Esophagus muscularis mucosa (tissue), 4 donors: ENCODE data around the gene E4F1. TPM values are rescaled to one million over a fixed set of nuclear protein-coding genes. Genes with fewer than 3 reads are reported as not detected.
"Not testable (repeated sequence)": the region's sequence is repeated elsewhere in the genome, so short reads cannot be mapped to it uniquely, and the experiment has no call there.

Experiments used
- DNase-seq: peaks from one replicate; pipeline ENCODE4 v3.0.0-alpha.2; 2017; ENCODE audit errors: extremely low spot score
- H3K27ac ChIP-seq, 4 donors: fragments of 200-600 bp; sonication (generic); replicated peaks in 1 of 4; 1 replicate in 3 of 4; 2 replicates in 1 of 4; pipeline ENCODE4 v1.5.1; 2016 to 2019; ENCODE audit warnings: mild to moderate bottlenecking in 1 of 4
- H3K27me3 ChIP-seq, 4 donors: fragments of 200-600 bp; sonication (generic); one replicate each; pipeline versions ENCODE4 v1.5.1 to v1.6.0; 2016 to 2019
- H3K36me3 ChIP-seq, 4 donors: fragments of 200-600 bp; sonication (generic); one replicate each; pipeline ENCODE4 v1.5.1; 2016 to 2019
- H3K4me1 ChIP-seq, 4 donors: fragments of 200-600 bp; sonication (generic); one replicate each; pipeline ENCODE4 v1.5.1; 2016 to 2019
- H3K4me3 ChIP-seq, 4 donors: fragments of 200-600 bp; sonication (generic); 1 replicate in 2 of 4; 2 replicates in 2 of 4; pipeline ENCODE4 v1.5.1; 2016 to 2019; ENCODE audit warnings: mild to moderate bottlenecking in 4 of 4, moderate library complexity in 1 of 4
- H3K9me3 ChIP-seq, 4 donors: fragments of 200-600 bp; sonication (generic); 1 replicate in 3 of 4; 2 replicates in 1 of 4; pipeline ENCODE4 v1.5.1; 2016 to 2019
- CTCF ChIP-seq, 3 experiments: fragments of 200-600 bp in 2 of 3; fragments of 450-650 bp in 1 of 3; sonication (generic) in 2 of 3; IDR thresholded peaks; one replicate each; pipeline ENCODE4 v1.5.1; 2017 to 2019; ENCODE audit warnings: antibody characterized with exemption in 3 of 3, mild to moderate bottlenecking in 2 of 3, moderate library complexity in 1 of 3
- EP300 ChIP-seq: sonication (generic); formaldehyde crosslinking; IDR thresholded peaks from one replicate; pipeline ENCODE4 v1.6.1; 2017; ENCODE audit warnings: antibody characterized with exemption
- POLR2A ChIP-seq: fragments of 450-650 bp; IDR thresholded peaks from one replicate; pipeline ENCODE4 v1.6.1; 2017; ENCODE audit warnings: antibody characterized with exemption, moderate library complexity, mild to moderate bottlenecking, low read depth
- POLR2AphosphoS5 ChIP-seq, 2 donors: sonication (generic); formaldehyde crosslinking; IDR thresholded peaks; one replicate each; pipeline ENCODE4 v1.6.1; 2017; ENCODE audit warnings: antibody characterized with exemption in 2 of 2
- WGBS: methylation state at CpG from one replicate; pipeline ENCODE4 v1.1.5; 2018; 5-methylcytosine and 5-hydroxymethylcytosine counted together
- intact Hi-C: fragments of 100-400 bp; cut with DNase I; formaldehyde crosslinking; loops from one replicate; pipeline ENCODE4 v1.15.1; 2023
- total RNA-seq, 4 donors: library from RNA; depleted of rRNA; stranded (reverse); fragments of >200 nt; gene quantifications; one replicate each; pipeline versions ENCODE4 v1.1.0 to v1.2.1, GENCODE V29; 2016

E4F1 gene
- total RNA-seq, 4 donors from 2014 or later = 19.1 to 39.7 (median 28.5) TPM

DNA sequence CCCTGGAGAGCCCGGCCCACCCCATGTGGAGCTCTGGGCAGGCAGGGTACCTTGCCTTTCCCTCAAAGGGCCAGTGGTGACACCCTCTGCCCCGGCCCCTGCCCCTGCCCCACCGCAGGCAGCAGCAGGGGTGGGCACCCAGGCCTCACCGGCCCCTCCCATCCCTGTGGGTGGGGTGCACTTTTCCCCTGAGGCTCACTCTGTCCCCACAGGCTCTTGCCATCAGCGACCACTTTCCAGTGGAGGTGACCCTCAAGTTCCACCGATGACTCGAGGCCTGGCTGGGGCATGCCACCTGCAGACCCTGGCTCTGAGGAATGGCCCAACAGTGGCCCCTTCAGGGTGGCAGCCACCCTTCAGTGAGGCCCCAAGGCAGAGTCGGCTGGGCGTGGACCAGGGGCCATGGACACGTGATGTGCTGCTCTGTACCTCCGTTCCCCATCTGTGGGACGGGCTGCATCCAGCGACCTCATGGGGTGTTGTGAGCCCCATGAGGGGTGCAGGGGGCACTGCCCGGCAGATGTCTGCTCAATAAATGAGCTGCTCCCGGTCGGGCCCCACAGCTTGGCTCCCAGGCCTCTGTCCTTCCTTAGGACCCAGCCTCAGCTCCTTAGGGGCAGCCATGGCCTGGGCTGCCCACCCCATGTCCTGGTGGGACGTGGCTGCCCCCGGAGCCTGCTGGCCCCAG is 14.9 kb downstream of the E4F1 start:
- Histone ChIP-seq H3K9me3 (no peaks in the 10 kb centered on the region), H3K4me1 (peaks cover 21 to 34% (median 30%) of the 10 kb centered on the region in 4 donors), H3K36me3 (peaks cover 40 to 68% (median 64%) of the 10 kb centered on the region in 4 donors), H3K4me3 (no peak overlapping the region), H3K27me3 (peaks cover 9 to 49% (median 17%) of the 10 kb centered on the region in 4 donors), H3K27ac (no peak overlapping the region)
- no peak for DNase-seq
- WGBS = 43% methylated on average over 9 of the region's 18 CpGs
- TF ChIP-seq POLR2A (no peak), POLR2AphosphoS5 (IDR thresholded peaks at IDR 0.05) (no peak), CTCF (IDR thresholded peaks at IDR 0.05) (no peak), EP300 (no peak)
- intact Hi-C loops = no loop called here

GRCh38 chr16:2238838-2239675 is 15.7 kb downstream of the E4F1 start:
- Histone ChIP-seq H3K4me1 (peaks cover 21 to 34% (median 30%) of the 10 kb centered on the region in 4 donors), H3K27me3 (peaks cover 9 to 42% (median 16%) of the 10 kb centered on the region in 4 donors), H3K36me3 (peaks cover 37 to 68% (median 64%) of the 10 kb centered on the region in 4 donors), H3K4me3 (no peak overlapping the region), H3K9me3 (no peaks in the 10 kb centered on the region), H3K27ac (peak overlapping the region in 1 of 4 donors; percentile 34)
- TF ChIP-seq EP300 (no peak), POLR2AphosphoS5 (IDR thresholded peaks at IDR 0.05) (no peak), POLR2A (no peak), CTCF (IDR thresholded peaks at IDR 0.05) (no peak)
- DNase-seq = no peak
- intact Hi-C loops = no loop called here
- WGBS = 88% methylated on average over 8 of the region's 15 CpGs

- H3K36me3 ChIP-seq = peaks cover 37 to 68% (median 64%) of the 10 kb centered on the region in 4 donors
- H3K4me3 ChIP-seq, DNase-seq, H3K9me3 ChIP-seq, H3K27ac ChIP-seq, intact Hi-C loops: not testable (repeated sequence)
- H3K4me1 ChIP-seq = peaks cover 21 to 34% (median 30%) of the 10 kb centered on the region in 4 donors
- H3K27me3 ChIP-seq = peaks cover 9 to 29% (median 14%) of the 10 kb centered on the region in 4 donors
- WGBS = 76% methylated on average over 9 of the region's 9 CpGs
Observed at GRCh38 chr16:2240331-2240730, 16.9 kb downstream of the E4F1 start.

- H3K27me3 ChIP-seq = peaks cover 0 to 6% (median 1%) of the 10 kb centered on the region in 4 donors
- H3K9me3 ChIP-seq = no peaks in the 10 kb centered on the region
- no peak overlapping the region for H3K27ac ChIP-seq
- TF ChIP-seq CTCF (IDR thresholded peaks at IDR 0.05) (no peak), EP300 (no peak), POLR2AphosphoS5 (IDR thresholded peaks at IDR 0.05) (no peak), POLR2A (no peak)
- intact Hi-C loops = no loop called here
- peaks cover 42 to 79% (median 76%) of the 10 kb centered on the region in 4 donors for H3K36me3 ChIP-seq
- no peak overlapping the region for H3K4me3 ChIP-seq
- peaks cover 5 to 14% (median 10%) of the 10 kb centered on the region in 4 donors for H3K4me1 ChIP-seq
- no peak for DNase-seq
- 74% methylated on average over 6 of the region's 11 CpGs for WGBS
Observed at GRCh38 chr16:2242598-2242997, 19.2 kb downstream of the E4F1 start.

- Histone ChIP-seq H3K4me3 (no peak overlapping the region), H3K9me3 (no peaks in the 10 kb centered on the region), H3K4me1 (peaks cover under 1 to 9% (median 5%) of the 10 kb centered on the region in 4 donors), H3K36me3 (peaks cover 42 to 79% (median 76%) of the 10 kb centered on the region in 4 donors), H3K27me3 (peaks cover 0 to 1% (median 0%) of the 10 kb centered on the region in 4 donors), H3K27ac (no peak overlapping the region)
- intact Hi-C loops = no loop called here
- TF ChIP-seq CTCF (IDR thresholded peaks at IDR 0.05) (no peak), POLR2AphosphoS5 (IDR thresholded peaks at IDR 0.05) (no peak), POLR2A (no peak), EP300 (no peak)
- 100% methylated on average over 5 of the region's 19 CpGs for WGBS
- no peak for DNase-seq
Observed at GRCh38 chr16:2243031-2243528, 19.7 kb downstream of the E4F1 start.
